WI38 (cell line): ENCODE results near the gene PGA4.

Experiments
- H3K4me3 ChIP-seq: 2 replicates; pipeline ENCODE4 v1.5.1; 2011; ENCODE audit warnings: low read depth, mild to moderate bottlenecking, control low read depth, low read length
- CTCF ChIP-seq: IDR thresholded peaks from 2 replicates; pipeline ENCODE4 v1.5.1; 2012; ENCODE audit warnings: low read depth, mild to moderate bottlenecking, control low read depth, low read length

The PGA4 gene

GRCh38 chr11:61274084-61274483 is 51.9 kb downstream of the PGA4 start:
- TF ChIP-seq CTCF, result no peak
- no peak overlapping the region for H3K4me3 ChIP-seq

- no peak overlapping the region for H3K4me3 ChIP-seq
- no peak for TF ChIP-seq CTCF
Measured at GRCh38 chr11:61275191-61275590, 53.0 kb downstream of the PGA4 start.

GRCh38 chr11:61277186-61278000 is 55.2 kb downstream of the PGA4 start:
- no peak for TF ChIP-seq CTCF

GRCh38 chr11:61278001-61278470 is 55.9 kb downstream of the PGA4 start:
- H3K4me3 ChIP-seq, result no peak overlapping the region
- TF ChIP-seq CTCF, result no peak

More at GRCh38 chr11:61277186-61278000, 55.2 kb downstream of the PGA4 start:
- H3K4me3 ChIP-seq, result no peak overlapping the region

- no peak overlapping the region for H3K4me3 ChIP-seq
- TF ChIP-seq CTCF, result no peak
Measured at GRCh38 chr11:61279934-61280659, 58.0 kb downstream of the PGA4 start.

GRCh38 chr11:61280883-61281580 is 58.9 kb downstream of the PGA4 start:
- no peak overlapping the region for H3K4me3 ChIP-seq
- no peak for TF ChIP-seq CTCF
